ENCODE measurements around the gene PRIMPOL.

DNA sequence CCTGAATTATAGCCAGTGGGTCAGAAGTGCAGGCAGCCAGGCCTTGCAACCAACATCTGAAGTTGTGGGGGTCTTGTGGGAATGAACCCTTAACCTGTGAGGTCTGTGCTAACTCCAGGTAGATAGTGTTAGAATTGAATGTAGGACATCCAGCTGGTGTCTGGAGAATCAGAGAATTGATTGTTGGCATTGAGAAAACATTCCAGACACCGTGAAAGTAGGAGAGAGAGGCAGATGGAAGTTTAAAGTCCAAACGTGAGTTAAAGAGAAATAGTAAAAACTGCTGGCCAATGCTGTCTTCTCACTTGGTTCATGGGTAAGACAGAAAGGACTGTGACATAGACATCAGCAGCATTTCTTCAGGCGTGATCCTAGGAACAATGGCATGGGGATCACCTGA is 28.0 kb upstream of the PRIMPOL start:
- no peak for TF ChIP-seq GATA2 (IDR thresholded peaks at IDR 0.05; ENCODE audit: low read depth, low read length)
- no peak for TF ChIP-seq GATA3 (IDR thresholded peaks at IDR 0.05; ENCODE audit: low read depth, low read length)
